GM20000 (cell line): Measurements from ENCODE around the gene GAPDH.
"Not testable (repeated sequence)": the region's sequence is repeated elsewhere in the genome, so short reads cannot be mapped to it uniquely, and the experiment has no call there.

Source experiments
- DNase-seq: peaks from one replicate; pipeline ENCODE4 v3.0.0; 2012; ENCODE audit warnings: low spot score
- CTCF ChIP-seq: IDR thresholded peaks from 2 replicates; pipeline ENCODE4 v1.5.1; 2012; ENCODE audit warnings: mild to moderate bottlenecking, control low read depth; ENCODE audit errors: extremely low read depth, missing control alignments

GAPDH gene

GRCh38 chr12:6494968-6495367 is 39.3 kb upstream of the GAPDH start:
- TF ChIP-seq CTCF = no peak
- no peak for DNase-seq

- not testable (repeated sequence) for DNase-seq
These were observed 37.0 kb upstream of the GAPDH start for GRCh38 chr12:6497291-6497690.

- no peak for TF ChIP-seq CTCF
- DNase-seq = no peak
These were observed 33.9 kb upstream of the GAPDH start for GRCh38 chr12:6500466-6500865.

- DNase-seq = no peak
- TF ChIP-seq CTCF = no peak
These were observed 27.0 kb upstream of the GAPDH start for GRCh38 chr12:6507102-6507998.

- TF ChIP-seq CTCF = no peak
- DNase-seq = no peak
These were observed 26.2 kb upstream of the GAPDH start for GRCh38 chr12:6508087-6508486.

GRCh38 chr12:6520186-6520585 is 14.1 kb upstream of the GAPDH start:
- DNase-seq = no peak
- TF ChIP-seq CTCF = no peak

- TF ChIP-seq CTCF = no peak
- DNase-seq = no peak
These were observed 12.1 kb upstream of the GAPDH start for GRCh38 chr12:6522193-6522592.

GRCh38 chr12:6523708-6524107 is 10.6 kb upstream of the GAPDH start:
- DNase-seq = no peak

More at GRCh38 chr12:6523708-6524107, 10.6 kb upstream of the GAPDH start:
- TF ChIP-seq CTCF = no peak
